Muscle layer of duodenum (tissue), 2 donors: ENCODE results near the gene EI24.
A peak's percentile ranks its signal among the peaks of the same experiment; 100 is the strongest.
"Not testable (repeated sequence)": the region's sequence is repeated elsewhere in the genome, so short reads cannot be mapped to it uniquely, and the experiment has no call there.

Source experiments
- H3K27ac ChIP-seq: one replicate; pipeline ENCODE4 v1.7.0; 2013; ENCODE audit warnings: mild to moderate bottlenecking, low read length
- H3K27me3 ChIP-seq: one replicate; pipeline ENCODE4 v1.7.0; 2013; ENCODE audit warnings: low read depth, mild to moderate bottlenecking, control low read depth, low read length
- H3K36me3 ChIP-seq, 2 donors: one replicate each; pipeline ENCODE4 v1.7.0; 2013; ENCODE audit warnings: low read length in 2 of 2, control low read depth in 1 of 2, mild to moderate bottlenecking in 1 of 2; ENCODE audit not compliant: insufficient read depth in 2 of 2, control insufficient read depth in 1 of 2
- H3K4me1 ChIP-seq, 2 donors: one replicate each; pipeline ENCODE4 v1.7.0; 2013; ENCODE audit warnings: low read length in 2 of 2, mild to moderate bottlenecking in 2 of 2, control low read depth in 1 of 2, moderate library complexity in 1 of 2; ENCODE audit not compliant: insufficient read depth in 2 of 2, control insufficient read depth in 1 of 2
- H3K4me3 ChIP-seq, 2 donors: one replicate each; pipeline ENCODE4 v1.7.0; 2013; ENCODE audit warnings: low read length in 2 of 2, low read depth in 1 of 2, mild to moderate bottlenecking in 1 of 2
- H3K9me3 ChIP-seq, 2 donors: one replicate each; pipeline ENCODE4 v1.7.0; 2013; ENCODE audit warnings: low read length in 2 of 2, control low read depth in 1 of 2, mild to moderate bottlenecking in 1 of 2; ENCODE audit not compliant: control insufficient read depth in 1 of 2
- donor health status: healthy.

The EI24 gene

GRCh38 chr11:125554038-125554437 lies 15.2 kb upstream of the EI24 start:
- no peak overlapping the region for H3K4me3 ChIP-seq
- no peaks in the 10 kb centered on the region for H3K27me3 ChIP-seq
- H3K4me1 ChIP-seq: no peaks in the 10 kb centered on the region
- no peak overlapping the region for H3K27ac ChIP-seq
- no peaks in the 10 kb centered on the region for H3K36me3 ChIP-seq
- H3K9me3 ChIP-seq: peaks cover 13 to 19% of the 10 kb centered on the region in 2 donors

- H3K4me3 ChIP-seq: no peak overlapping the region
- H3K36me3 ChIP-seq: no peaks in the 10 kb centered on the region
- H3K27me3 ChIP-seq: no peaks in the 10 kb centered on the region
- no peaks in the 10 kb centered on the region for H3K4me1 ChIP-seq
- H3K9me3 ChIP-seq: no peaks in the 10 kb centered on the region
- no peak overlapping the region for H3K27ac ChIP-seq
Observed at GRCh38 chr11:125559888-125560287, 9.4 kb upstream of the EI24 start.

- Histone ChIP-seq H3K27ac (no peak overlapping the region), H3K9me3 (no peaks in the 10 kb centered on the region), H3K4me1 (no peaks in the 10 kb centered on the region), H3K27me3 (no peaks in the 10 kb centered on the region), H3K36me3 (no peaks in the 10 kb centered on the region), H3K4me3 (no peak overlapping the region)
Observed at GRCh38 chr11:125561924-125562323, 7.4 kb upstream of the EI24 start.

- H3K9me3 ChIP-seq: no peaks in the 10 kb centered on the region
- no peak overlapping the region for H3K4me3 ChIP-seq
- no peaks in the 10 kb centered on the region for H3K4me1 ChIP-seq
- no peaks in the 10 kb centered on the region for H3K36me3 ChIP-seq
- H3K27ac ChIP-seq: no peak overlapping the region
- H3K27me3 ChIP-seq: no peaks in the 10 kb centered on the region
Observed at GRCh38 chr11:125562430-125562829, 6.8 kb upstream of the EI24 start.

GRCh38 chr11:125564357-125564756 lies 4.9 kb upstream of the EI24 start:
- Histone ChIP-seq H3K36me3 (no peaks in the 10 kb centered on the region), H3K4me1 (no peaks in the 10 kb centered on the region), H3K9me3 (no peaks in the 10 kb centered on the region), H3K4me3 (no peak overlapping the region), H3K27ac (no peak overlapping the region), H3K27me3 (no peaks in the 10 kb centered on the region)

- Histone ChIP-seq H3K4me1 (peaks cover 0 to 13% of the 10 kb centered on the region in 2 donors), H3K27me3 (no peaks in the 10 kb centered on the region)
Observed at GRCh38 chr11:125566235-125566634, 3.0 kb upstream of the EI24 start.

GRCh38 chr11:125569915-125570621 lies 791 bp downstream of the EI24 start:
- Histone ChIP-seq H3K4me1 (peaks cover 0 to 15% of the 10 kb centered on the region in 2 donors), H3K27me3 (no peaks in the 10 kb centered on the region), H3K9me3 (no peaks in the 10 kb centered on the region), H3K36me3 (peaks cover 10 to 23% of the 10 kb centered on the region in 2 donors), H3K4me3 (peak overlapping the region; percentile 77 to 81), H3K27ac (peak overlapping the region; percentile 60)

More at GRCh38 chr11:125566235-125566634, 3.0 kb upstream of the EI24 start:
- Histone ChIP-seq H3K27ac (no peak overlapping the region), H3K36me3 (no peaks in the 10 kb centered on the region), H3K9me3 (no peaks in the 10 kb centered on the region), H3K4me3 (no peak overlapping the region)

- Histone ChIP-seq H3K4me1 (peaks cover 0 to 15% of the 10 kb centered on the region in 2 donors), H3K36me3 (peaks cover 18 to 31% of the 10 kb centered on the region in 2 donors), H3K27ac (no peak overlapping the region), H3K27me3 (no peaks in the 10 kb centered on the region), H3K9me3 (no peaks in the 10 kb centered on the region), H3K4me3 (no peak overlapping the region)
Observed at GRCh38 chr11:125570952-125571351, 1.7 kb downstream of the EI24 start.

- no peaks in the 10 kb centered on the region for H3K9me3 ChIP-seq
- H3K4me3 ChIP-seq: no peak overlapping the region
- peaks cover 29 to 47% of the 10 kb centered on the region in 2 donors for H3K36me3 ChIP-seq
- H3K27me3 ChIP-seq: no peaks in the 10 kb centered on the region
- H3K27ac ChIP-seq: no peak overlapping the region
- H3K4me1 ChIP-seq: peaks cover 0 to 15% of the 10 kb centered on the region in 2 donors
Observed at GRCh38 chr11:125572916-125573315, 3.6 kb downstream of the EI24 start.

- not testable (repeated sequence) for H3K4me3 ChIP-seq, H3K27ac ChIP-seq
- H3K36me3 ChIP-seq: peaks cover 57 to 83% of the 10 kb centered on the region in 2 donors
Observed at GRCh38 chr11:125577181-125577580, 7.9 kb downstream of the EI24 start.

GRCh38 chr11:125578783-125579182 lies 9.5 kb downstream of the EI24 start:
- H3K27ac ChIP-seq: no peak overlapping the region
- H3K36me3 ChIP-seq: peaks cover 63 to 89% of the 10 kb centered on the region in 2 donors
- H3K4me3 ChIP-seq: no peak overlapping the region
- H3K9me3 ChIP-seq: no peaks in the 10 kb centered on the region
- no peaks in the 10 kb centered on the region for H3K4me1 ChIP-seq
- no peaks in the 10 kb centered on the region for H3K27me3 ChIP-seq

More at GRCh38 chr11:125577181-125577580, 7.9 kb downstream of the EI24 start:
- H3K4me1 ChIP-seq, H3K27me3 ChIP-seq, H3K9me3 ChIP-seq: not testable (repeated sequence)

GRCh38 chr11:125579811-125580210 lies 10.5 kb downstream of the EI24 start:
- no peaks in the 10 kb centered on the region for H3K27me3 ChIP-seq
- H3K9me3 ChIP-seq: no peaks in the 10 kb centered on the region
- no peaks in the 10 kb centered on the region for H3K4me1 ChIP-seq
- no peak overlapping the region for H3K27ac ChIP-seq
- peaks cover 63 to 86% of the 10 kb centered on the region in 2 donors for H3K36me3 ChIP-seq
- no peak overlapping the region for H3K4me3 ChIP-seq
